Measurements from ENCODE around the gene ADAMTS13.
"Not testable (repeated sequence)": the region's sequence is repeated elsewhere in the genome, so short reads cannot be mapped to it uniquely, and the experiment has no call there.

DNA sequence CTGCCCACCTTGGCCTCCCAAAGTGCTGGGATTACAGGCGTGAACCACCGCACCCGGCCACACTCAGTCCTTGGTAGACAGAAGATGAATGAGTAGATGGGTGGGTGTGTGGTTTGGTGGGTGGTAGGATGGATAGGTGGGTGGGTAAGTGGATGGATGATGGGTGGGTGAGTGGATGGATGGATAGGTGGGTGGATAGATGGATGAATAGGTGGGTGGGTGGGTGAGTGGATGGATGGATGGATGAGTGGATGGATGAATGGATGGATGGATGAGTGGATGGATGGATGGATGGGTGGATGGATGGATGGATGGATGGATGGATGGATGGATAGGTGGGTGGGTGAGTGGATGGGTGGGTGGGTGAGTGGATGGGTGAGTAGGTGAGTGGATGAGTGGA lies 29.9 kb upstream of the ADAMTS13 start:
- not testable (repeated sequence) for TF ChIP-seq POLR2A (IDR thresholded peaks at IDR 0.05)
- TF ChIP-seq, protein P1, sequence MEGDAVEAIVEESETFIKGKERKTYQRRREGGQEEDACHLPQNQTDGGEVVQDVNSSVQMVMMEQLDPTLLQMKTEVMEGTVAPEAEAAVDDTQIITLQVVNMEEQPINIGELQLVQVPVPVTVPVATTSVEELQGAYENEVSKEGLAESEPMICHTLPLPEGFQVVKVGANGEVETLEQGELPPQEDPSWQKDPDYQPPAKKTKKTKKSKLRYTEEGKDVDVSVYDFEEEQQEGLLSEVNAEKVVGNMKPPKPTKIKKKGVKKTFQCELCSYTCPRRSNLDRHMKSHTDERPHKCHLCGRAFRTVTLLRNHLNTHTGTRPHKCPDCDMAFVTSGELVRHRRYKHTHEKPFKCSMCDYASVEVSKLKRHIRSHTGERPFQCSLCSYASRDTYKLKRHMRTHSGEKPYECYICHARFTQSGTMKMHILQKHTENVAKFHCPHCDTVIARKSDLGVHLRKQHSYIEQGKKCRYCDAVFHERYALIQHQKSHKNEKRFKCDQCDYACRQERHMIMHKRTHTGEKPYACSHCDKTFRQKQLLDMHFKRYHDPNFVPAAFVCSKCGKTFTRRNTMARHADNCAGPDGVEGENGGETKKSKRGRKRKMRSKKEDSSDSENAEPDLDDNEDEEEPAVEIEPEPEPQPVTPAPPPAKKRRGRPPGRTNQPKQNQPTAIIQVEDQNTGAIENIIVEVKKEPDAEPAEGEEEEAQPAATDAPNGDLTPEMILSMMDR (IDR thresholded peaks at IDR 0.05): not testable (repeated sequence)

All from gastroesophageal sphincter (tissue), 3 donors.